Measurements from ENCODE around the gene XYLT2. TPM values are rescaled to one million over a fixed set of nuclear protein-coding genes. Genes with fewer than 3 reads are reported as not detected.

The XYLT2 gene
- polyA plus RNA-seq, 3 donors, result 4.4 to 10.2 (median 4.4) TPM

DNA sequence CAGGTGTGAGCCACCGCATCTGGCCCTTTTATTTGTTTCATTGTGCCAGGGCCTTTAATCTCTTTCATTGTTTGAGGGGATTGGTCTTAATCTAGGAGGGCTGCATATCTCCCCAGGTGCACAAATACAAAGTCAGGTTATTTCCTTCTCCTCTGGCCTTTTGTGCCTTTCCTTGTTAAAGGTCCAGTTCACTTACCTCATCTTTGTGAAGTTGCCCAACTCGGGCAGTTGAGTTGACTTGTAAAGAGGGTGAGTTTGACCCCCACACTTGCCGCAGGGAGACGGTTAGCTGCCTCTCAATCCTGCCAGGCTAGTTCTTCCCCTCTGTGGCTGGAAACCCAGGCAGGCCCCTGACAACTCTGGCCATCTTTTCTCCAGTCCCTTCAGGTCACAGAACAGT, 38.3 kb upstream of the XYLT2 start:
- Histone ChIP-seq H3K9ac (ENCODE audit: insufficient read depth, low read length, poor library complexity, severe bottlenecking) (no peak overlapping the region), H3K79me2 (ENCODE audit: insufficient read depth, low read length) (no peaks in the 10 kb centered on the region), H3K9me3 (replicated peaks in 1 of 2; ENCODE audit: control insufficient read depth in 1 of 2, insufficient read depth in 1 of 2, low read length in 2 of 2) (no peaks in the 10 kb centered on the region), H2AFZ (ENCODE audit: insufficient read depth, low read depth, low read length, poor library complexity, severe bottlenecking) (no peak overlapping the region), H3K4me2 (replicated peaks; ENCODE audit: extremely low read depth, low read length, poor library complexity, severe bottlenecking) (no peak overlapping the region), H4K20me1 (ENCODE audit: insufficient read depth, low read length) (no peaks in the 10 kb centered on the region), H3K27ac (ENCODE audit: low read depth in 1 of 2, low read length in 2 of 2) (no peak overlapping the region), H3K4me1 (ENCODE audit: control insufficient read depth in 1 of 2, insufficient read depth in 2 of 2, low read length in 2 of 2) (no peaks in the 10 kb centered on the region), H3K36me3 (replicated peaks in 1 of 2; ENCODE audit: control insufficient read depth in 1 of 2, insufficient read depth in 2 of 2, low read length in 2 of 2) (no peaks in the 10 kb centered on the region), H3K27me3 (ENCODE audit: control insufficient read depth in 2 of 2, insufficient read depth in 2 of 2, low read length in 2 of 2) (peaks cover 0 to 2% of the 10 kb centered on the region in 2 donors), H3K4me3 (replicated peaks in 1 of 3; ENCODE audit: low read depth in 2 of 3, low read length in 3 of 3) (no peak overlapping the region)
- TF ChIP-seq, protein P1, sequence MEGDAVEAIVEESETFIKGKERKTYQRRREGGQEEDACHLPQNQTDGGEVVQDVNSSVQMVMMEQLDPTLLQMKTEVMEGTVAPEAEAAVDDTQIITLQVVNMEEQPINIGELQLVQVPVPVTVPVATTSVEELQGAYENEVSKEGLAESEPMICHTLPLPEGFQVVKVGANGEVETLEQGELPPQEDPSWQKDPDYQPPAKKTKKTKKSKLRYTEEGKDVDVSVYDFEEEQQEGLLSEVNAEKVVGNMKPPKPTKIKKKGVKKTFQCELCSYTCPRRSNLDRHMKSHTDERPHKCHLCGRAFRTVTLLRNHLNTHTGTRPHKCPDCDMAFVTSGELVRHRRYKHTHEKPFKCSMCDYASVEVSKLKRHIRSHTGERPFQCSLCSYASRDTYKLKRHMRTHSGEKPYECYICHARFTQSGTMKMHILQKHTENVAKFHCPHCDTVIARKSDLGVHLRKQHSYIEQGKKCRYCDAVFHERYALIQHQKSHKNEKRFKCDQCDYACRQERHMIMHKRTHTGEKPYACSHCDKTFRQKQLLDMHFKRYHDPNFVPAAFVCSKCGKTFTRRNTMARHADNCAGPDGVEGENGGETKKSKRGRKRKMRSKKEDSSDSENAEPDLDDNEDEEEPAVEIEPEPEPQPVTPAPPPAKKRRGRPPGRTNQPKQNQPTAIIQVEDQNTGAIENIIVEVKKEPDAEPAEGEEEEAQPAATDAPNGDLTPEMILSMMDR (IDR thresholded peaks at IDR 0.05), result no peak
- intact Hi-C loops (cut with micrococcal nuclease), result no loop called here
- Mint-ChIP-seq H3K4me1 (peaks cover 2% of the 10 kb centered on the region), H3K9me3 (no peaks in the 10 kb centered on the region), H3K27me3 (ENCODE audit: low read depth in 3 of 3) (peaks cover 8 to 17% (median 13%) of the 10 kb centered on the region in 3 donors), H3K4me3 (no peak overlapping the region), H3K27ac (no peak overlapping the region), H3K36me3 (no peaks in the 10 kb centered on the region)
- WGBS (ENCODE audit: insufficient coverage), result 83% methylated on average over 1 of the region's 4 CpGs
- DNase-seq, result no peak

DNA sequence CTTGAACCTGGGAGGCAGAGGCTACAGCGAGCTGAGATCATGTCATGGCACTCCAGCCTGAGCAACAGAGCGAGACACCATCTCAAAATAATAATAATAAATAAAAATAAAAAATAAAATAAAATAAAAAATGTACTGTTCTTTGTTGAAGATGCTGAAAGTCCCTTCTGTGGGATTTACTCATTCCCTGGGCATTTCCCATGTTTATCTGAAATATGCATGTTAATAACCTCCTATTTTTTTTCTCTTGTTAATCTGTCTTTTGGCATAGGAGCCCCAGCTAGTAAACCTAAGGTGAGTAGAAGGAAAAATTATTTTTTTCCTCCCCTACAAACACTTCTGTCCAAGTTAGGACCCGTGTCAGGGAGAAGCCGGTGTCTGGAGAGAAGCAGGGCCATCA, 37.3 kb upstream of the XYLT2 start:
- H3K9me3 ChIP-seq (replicated peaks in 1 of 2; ENCODE audit: control insufficient read depth in 1 of 2, insufficient read depth in 1 of 2, low read length in 2 of 2), result no peaks in the 10 kb centered on the region
- Mint-ChIP-seq H3K4me3 (no peak overlapping the region), H3K4me1 (peaks cover 2% of the 10 kb centered on the region), H3K36me3 (no peaks in the 10 kb centered on the region), H3K27me3 (ENCODE audit: low read depth in 3 of 3) (peaks cover 11 to 18% (median 13%) of the 10 kb centered on the region in 3 donors), H3K27ac (peak overlapping the region in 1 of 7 donors; percentile 60), H3K9me3 (no peaks in the 10 kb centered on the region)
- H4K20me1 ChIP-seq (ENCODE audit: insufficient read depth, low read length), result no peaks in the 10 kb centered on the region
- no peak overlapping the region for H2AFZ ChIP-seq (ENCODE audit: insufficient read depth, low read depth, low read length, poor library complexity, severe bottlenecking)
- no peaks in the 10 kb centered on the region for H3K79me2 ChIP-seq (ENCODE audit: insufficient read depth, low read length)
- no peaks in the 10 kb centered on the region for H3K36me3 ChIP-seq (replicated peaks in 1 of 2; ENCODE audit: control insufficient read depth in 1 of 2, insufficient read depth in 2 of 2, low read length in 2 of 2)
- H3K27ac ChIP-seq (ENCODE audit: low read depth in 1 of 2, low read length in 2 of 2), result no peak overlapping the region
- H3K9ac ChIP-seq (ENCODE audit: insufficient read depth, low read length, poor library complexity, severe bottlenecking), result no peak overlapping the region
- TF ChIP-seq, protein P1 (IDR thresholded peaks at IDR 0.05), result no peak
- H3K4me3 ChIP-seq (replicated peaks in 1 of 3; ENCODE audit: low read depth in 2 of 3, low read length in 3 of 3), result no peak overlapping the region
- no peaks in the 10 kb centered on the region for H3K4me1 ChIP-seq (ENCODE audit: control insufficient read depth in 1 of 2, insufficient read depth in 2 of 2, low read length in 2 of 2)
- WGBS (ENCODE audit: insufficient coverage), result no CpG with 5 or more reads among the region's 4 CpGs
- peaks cover 0 to 2% of the 10 kb centered on the region in 2 donors for H3K27me3 ChIP-seq (ENCODE audit: control insufficient read depth in 2 of 2, insufficient read depth in 2 of 2, low read length in 2 of 2)
- no peak for DNase-seq
- intact Hi-C loops (cut with micrococcal nuclease), result no loop called here
- H3K4me2 ChIP-seq (replicated peaks; ENCODE audit: extremely low read depth, low read length, poor library complexity, severe bottlenecking), result no peak overlapping the region
